ENCODE data around the gene MET. TPM values are rescaled to one million over a fixed set of nuclear protein-coding genes. Genes with fewer than 3 reads are reported as not detected.

The MET gene
- polyA plus RNA-seq, 1 donor from 2014 or later = not detected

- Histone ChIP-seq H4K20me1 (ENCODE audit: insufficient read depth) (no peaks in the 10 kb centered on the region), H3K9ac (ENCODE audit: low read length) (no peak overlapping the region), H3K27ac (ENCODE audit: low read length) (no peak overlapping the region), H3K9me3 (ENCODE audit: low read length) (no peaks in the 10 kb centered on the region), H3K27me3 (ENCODE audit: insufficient read depth, low read depth, low read length) (no peaks in the 10 kb centered on the region), H3K36me3 (ENCODE audit: insufficient read depth, low read length) (no peaks in the 10 kb centered on the region), H3K4me2 (ENCODE audit: low read length) (no peak overlapping the region), H2AFZ (ENCODE audit: low read depth, low read length) (no peak overlapping the region), H3F3A (ENCODE audit: insufficient read depth, low read length, poor library complexity, severe bottlenecking) (no peaks in the 10 kb centered on the region), H3K9me2 (ENCODE audit: insufficient read depth, low read length) (no peaks in the 10 kb centered on the region), H3K4me3 (ENCODE audit: low read length) (no peak overlapping the region), H3K79me2 (replicated peaks; ENCODE audit: insufficient read depth, low read length) (no peaks in the 10 kb centered on the region)
- TF ChIP-seq POLR2AphosphoS5 (IDR thresholded peaks at IDR 0.05) = no peak
- no peak for TF ChIP-seq RAD21 (conservative IDR thresholded peaks at IDR 0.05)
- TF ChIP-seq EZH2 (IDR thresholded peaks at IDR 0.05; ENCODE audit: borderline replicate concordance, insufficient read depth, low read length, poor library complexity, severe bottlenecking) = no peak
- no peak for TF ChIP-seq EP300 (conservative IDR thresholded peaks at IDR 0.05; ENCODE audit: poor library complexity, severe bottlenecking)
- no peak for TF ChIP-seq MXI1 (conservative IDR thresholded peaks at IDR 0.05; ENCODE audit: poor library complexity, severe bottlenecking)
- no peak for TF ChIP-seq CTCF (IDR thresholded peaks at IDR 0.05; ENCODE audit: poor library complexity, severe bottlenecking)
- TF ChIP-seq REST (IDR thresholded peaks at IDR 0.05; ENCODE audit: borderline replicate concordance) = no peak
- no peak for TF ChIP-seq TAF1 (IDR thresholded peaks at IDR 0.05; ENCODE audit: low read depth)
- no peak for TF ChIP-seq SMC3 (conservative IDR thresholded peaks at IDR 0.05; ENCODE audit: poor library complexity)
Measured at GRCh38 chr7:116832692-116833091, 160.7 kb downstream of the MET start.

GRCh38 chr7:116834815-116835504 is 163.0 kb downstream of the MET start:
- no peak overlapping the region for H2AFZ ChIP-seq (ENCODE audit: low read depth, low read length)
- no peaks in the 10 kb centered on the region for H3K36me3 ChIP-seq (ENCODE audit: insufficient read depth, low read length)
- no peak overlapping the region for H3K27ac ChIP-seq (ENCODE audit: low read length)
- no peaks in the 10 kb centered on the region for H3F3A ChIP-seq (ENCODE audit: insufficient read depth, low read length, poor library complexity, severe bottlenecking)
- H3K79me2 ChIP-seq (replicated peaks; ENCODE audit: insufficient read depth, low read length) = no peaks in the 10 kb centered on the region
- no peak overlapping the region for H3K9ac ChIP-seq (ENCODE audit: low read length)
- H4K20me1 ChIP-seq (ENCODE audit: insufficient read depth) = no peaks in the 10 kb centered on the region
- H3K27me3 ChIP-seq (ENCODE audit: insufficient read depth, low read depth, low read length) = no peaks in the 10 kb centered on the region
- TF ChIP-seq MXI1 (conservative IDR thresholded peaks at IDR 0.05; ENCODE audit: poor library complexity, severe bottlenecking) = no peak
- no peak for TF ChIP-seq REST (IDR thresholded peaks at IDR 0.05; ENCODE audit: borderline replicate concordance)
- no peak for TF ChIP-seq POLR2AphosphoS5 (IDR thresholded peaks at IDR 0.05)
- TF ChIP-seq EZH2 (IDR thresholded peaks at IDR 0.05; ENCODE audit: borderline replicate concordance, insufficient read depth, low read length, poor library complexity, severe bottlenecking) = no peak
- no peak for TF ChIP-seq SMC3 (conservative IDR thresholded peaks at IDR 0.05; ENCODE audit: poor library complexity)
- no peak overlapping the region for H3K4me2 ChIP-seq (ENCODE audit: low read length)
- H3K9me2 ChIP-seq (ENCODE audit: insufficient read depth, low read length) = no peaks in the 10 kb centered on the region
- no peak overlapping the region for H3K4me3 ChIP-seq (ENCODE audit: low read length)
- H3K9me3 ChIP-seq (ENCODE audit: low read length) = no peaks in the 10 kb centered on the region
